SK-N-SH treated with all-trans-retinoic acid at 6 μM for 48 hours (cell line): ENCODE measurements around the gene BPIFB6.

ENCODE experiments used
- ATAC-seq: fragments of 200-7000 bp; cut with Tn5 transposase; 3 replicates; pipeline ENCODE4 v1.9.1; 2020; ENCODE audit warnings: mild to moderate bottlenecking, moderate library complexity
- ARNTL ChIP-seq: fragments of 450-650 bp; formaldehyde crosslinking; IDR thresholded peaks from 2 replicates; pipeline ENCODE4 v1.5.0; 2020; ENCODE audit warnings: low read depth, mild to moderate bottlenecking, moderate library complexity, borderline replicate concordance
- CSDC2 ChIP-seq: fragments of 250-450 bp; sonication (Bioruptor Pico); IDR thresholded peaks from 2 replicates; pipeline ENCODE4 v1.5.0; 2020; ENCODE audit warnings: mild to moderate bottlenecking, moderate library complexity
- ESRRG ChIP-seq: fragments of 250-450 bp; sonication (Bioruptor Pico); IDR thresholded peaks from 2 replicates; pipeline ENCODE4 v1.6.1; 2021; ENCODE audit warnings: mild to moderate bottlenecking
- GLIS3 ChIP-seq: fragments of 250-450 bp; sonication (Bioruptor Pico); IDR thresholded peaks from 2 replicates; pipeline ENCODE4 v1.5.0; 2020; ENCODE audit warnings: mild to moderate bottlenecking, moderate library complexity
- ISL1 ChIP-seq: fragments of 250-450 bp; sonication (Bioruptor Pico); IDR thresholded peaks from 2 replicates; pipeline ENCODE4 v2.1.2; 2022; ENCODE audit warnings: mild to moderate bottlenecking, moderate library complexity
- OSR1 ChIP-seq: fragments of 250-450 bp; sonication (Bioruptor Pico); IDR thresholded peaks from 2 replicates; pipeline ENCODE4 v1.8.0; 2022; ENCODE audit warnings: moderate library complexity, mild to moderate bottlenecking, inconsistent platforms
- PPARA ChIP-seq: fragments of 250-450 bp; sonication (Bioruptor Pico); IDR thresholded peaks from 2 replicates; pipeline ENCODE4 v1.5.0; 2020; ENCODE audit warnings: mild to moderate bottlenecking, borderline replicate concordance
- RARB ChIP-seq: fragments of 250-450 bp; sonication (Bioruptor Pico); IDR thresholded peaks from 2 replicates; pipeline ENCODE4 v1.8.0; 2021; ENCODE audit warnings: mild to moderate bottlenecking, moderate library complexity
- TCF4 ChIP-seq: fragments of 250-450 bp; sonication (Bioruptor Pico); IDR thresholded peaks from 2 replicates; pipeline ENCODE4 v1.8.0; 2021; ENCODE audit warnings: mild to moderate bottlenecking, moderate library complexity, borderline replicate concordance
- TOX ChIP-seq: fragments of 250-450 bp; sonication (Bioruptor Pico); IDR thresholded peaks from 2 replicates; pipeline ENCODE4 v1.8.0; 2021; ENCODE audit warnings: mild to moderate bottlenecking, moderate library complexity, borderline replicate concordance
- ZC3H10 ChIP-seq: fragments of 250-450 bp; sonication (Bioruptor Pico); IDR thresholded peaks from 2 replicates; pipeline ENCODE4 v1.5.1; 2021; ENCODE audit warnings: mild to moderate bottlenecking, moderate library complexity
- ZFP3 ChIP-seq: fragments of 250-450 bp; sonication (Bioruptor Pico); IDR thresholded peaks from 2 replicates; pipeline ENCODE4 v1.5.0; 2020; ENCODE audit warnings: mild to moderate bottlenecking, moderate library complexity
- ZFP30 ChIP-seq: fragments of 450-650 bp; formaldehyde crosslinking; IDR thresholded peaks from 2 replicates; pipeline ENCODE4 v1.5.0; 2022; ENCODE audit warnings: mild to moderate bottlenecking, moderate library complexity
- ZNF565 ChIP-seq: fragments of 450-650 bp; formaldehyde crosslinking; conservative IDR thresholded peaks from 2 replicates; pipeline ENCODE4 v1.5.0; 2020; ENCODE audit warnings: low read depth, mild to moderate bottlenecking, moderate library complexity
- ZNF70 ChIP-seq: fragments of 450-650 bp; formaldehyde crosslinking; IDR thresholded peaks from 2 replicates; pipeline ENCODE4 v1.5.0; 2020; ENCODE audit warnings: mild to moderate bottlenecking, moderate library complexity
- ZNF8 ChIP-seq: fragments of 450-650 bp; formaldehyde crosslinking; IDR thresholded peaks from 2 replicates; pipeline ENCODE4 v1.5.0; 2020; ENCODE audit warnings: mild to moderate bottlenecking, moderate library complexity
- TF ChIP-seq, protein P1 (sequence below): fragments of 250-450 bp; sonication (Bioruptor Pico); IDR thresholded peaks from 2 replicates; pipeline ENCODE4 v1.5.0; 2020; ENCODE audit warnings: mild to moderate bottlenecking, moderate library complexity
- TF ChIP-seq, protein P2 (sequence below): fragments of 250-450 bp; sonication (Bioruptor Pico); IDR thresholded peaks from 2 replicates; pipeline ENCODE4 v1.8.0; 2020; ENCODE audit warnings: mild to moderate bottlenecking, moderate library complexity, borderline replicate concordance
- TF ChIP-seq, protein P3 (sequence below): fragments of 250-450 bp; sonication (Bioruptor Pico); IDR thresholded peaks from 2 replicates; pipeline ENCODE4 v1.5.1; 2020; ENCODE audit warnings: low read depth, mild to moderate bottlenecking, moderate library complexity

The BPIFB6 gene

DNA sequence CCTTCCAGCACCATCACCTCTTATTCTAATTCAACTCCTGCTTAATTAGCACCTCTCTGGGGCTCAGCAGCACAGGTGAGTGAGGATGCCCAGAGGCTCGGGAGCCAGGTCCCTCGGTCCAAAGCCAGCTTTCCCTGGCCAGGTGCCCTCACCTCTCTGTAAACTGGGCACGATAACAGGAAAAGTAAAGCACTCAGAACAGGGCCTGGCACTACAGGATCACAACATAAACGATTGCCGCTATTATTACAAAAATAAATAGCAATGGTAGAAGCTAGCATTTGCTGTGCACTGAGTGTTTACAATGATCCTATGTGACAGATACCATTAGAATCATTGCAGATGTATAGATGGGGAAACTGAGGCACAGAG lies 21.3 kb upstream of the BPIFB6 start:
- ATAC-seq: no peak
- TF ChIP-seq ZNF8 (CRISPR knock-in tag) (no peak), RARB (CRISPR knock-in tag) (no peak), ESRRG (no peak), ARNTL (CRISPR knock-in tag) (no peak), TOX (CRISPR knock-in tag) (no peak), ISL1 (CRISPR knock-in tag) (no peak), OSR1 (CRISPR knock-in tag) (no peak), TCF4 (CRISPR knock-in tag) (no peak), CSDC2 (CRISPR knock-in tag) (no peak), GLIS3 (CRISPR knock-in tag) (no peak)
- TF ChIP-seq, protein P1, sequence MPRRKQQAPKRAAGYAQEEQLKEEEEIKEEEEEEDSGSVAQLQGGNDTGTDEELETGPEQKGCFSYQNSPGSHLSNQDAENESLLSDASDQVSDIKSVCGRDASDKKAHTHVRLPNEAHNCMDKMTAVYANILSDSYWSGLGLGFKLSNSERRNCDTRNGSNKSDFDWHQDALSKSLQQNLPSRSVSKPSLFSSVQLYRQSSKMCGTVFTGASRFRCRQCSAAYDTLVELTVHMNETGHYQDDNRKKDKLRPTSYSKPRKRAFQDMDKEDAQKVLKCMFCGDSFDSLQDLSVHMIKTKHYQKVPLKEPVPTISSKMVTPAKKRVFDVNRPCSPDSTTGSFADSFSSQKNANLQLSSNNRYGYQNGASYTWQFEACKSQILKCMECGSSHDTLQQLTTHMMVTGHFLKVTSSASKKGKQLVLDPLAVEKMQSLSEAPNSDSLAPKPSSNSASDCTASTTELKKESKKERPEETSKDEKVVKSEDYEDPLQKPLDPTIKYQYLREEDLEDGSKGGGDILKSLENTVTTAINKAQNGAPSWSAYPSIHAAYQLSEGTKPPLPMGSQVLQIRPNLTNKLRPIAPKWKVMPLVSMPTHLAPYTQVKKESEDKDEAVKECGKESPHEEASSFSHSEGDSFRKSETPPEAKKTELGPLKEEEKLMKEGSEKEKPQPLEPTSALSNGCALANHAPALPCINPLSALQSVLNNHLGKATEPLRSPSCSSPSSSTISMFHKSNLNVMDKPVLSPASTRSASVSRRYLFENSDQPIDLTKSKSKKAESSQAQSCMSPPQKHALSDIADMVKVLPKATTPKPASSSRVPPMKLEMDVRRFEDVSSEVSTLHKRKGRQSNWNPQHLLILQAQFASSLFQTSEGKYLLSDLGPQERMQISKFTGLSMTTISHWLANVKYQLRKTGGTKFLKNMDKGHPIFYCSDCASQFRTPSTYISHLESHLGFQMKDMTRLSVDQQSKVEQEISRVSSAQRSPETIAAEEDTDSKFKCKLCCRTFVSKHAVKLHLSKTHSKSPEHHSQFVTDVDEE: no peak
- TF ChIP-seq, all 23 proteins: peak for 0

GRCh38 chr20:33010674-33011449 lies 20.6 kb upstream of the BPIFB6 start:
- TF ChIP-seq TCF4 (CRISPR knock-in tag): no peak
- TF ChIP-seq ZNF565 (CRISPR knock-in tag): no peak
- TF ChIP-seq ZFP3 (CRISPR knock-in tag): no peak
- TF ChIP-seq, protein P1: no peak
- TF ChIP-seq GLIS3 (CRISPR knock-in tag): no peak
- no peak for TF ChIP-seq ISL1 (CRISPR knock-in tag)
- no peak for TF ChIP-seq PPARA (CRISPR knock-in tag)
- TF ChIP-seq ZNF70 (CRISPR knock-in tag): no peak
- TF ChIP-seq ZFP30: no peak
- TF ChIP-seq, protein P2, sequence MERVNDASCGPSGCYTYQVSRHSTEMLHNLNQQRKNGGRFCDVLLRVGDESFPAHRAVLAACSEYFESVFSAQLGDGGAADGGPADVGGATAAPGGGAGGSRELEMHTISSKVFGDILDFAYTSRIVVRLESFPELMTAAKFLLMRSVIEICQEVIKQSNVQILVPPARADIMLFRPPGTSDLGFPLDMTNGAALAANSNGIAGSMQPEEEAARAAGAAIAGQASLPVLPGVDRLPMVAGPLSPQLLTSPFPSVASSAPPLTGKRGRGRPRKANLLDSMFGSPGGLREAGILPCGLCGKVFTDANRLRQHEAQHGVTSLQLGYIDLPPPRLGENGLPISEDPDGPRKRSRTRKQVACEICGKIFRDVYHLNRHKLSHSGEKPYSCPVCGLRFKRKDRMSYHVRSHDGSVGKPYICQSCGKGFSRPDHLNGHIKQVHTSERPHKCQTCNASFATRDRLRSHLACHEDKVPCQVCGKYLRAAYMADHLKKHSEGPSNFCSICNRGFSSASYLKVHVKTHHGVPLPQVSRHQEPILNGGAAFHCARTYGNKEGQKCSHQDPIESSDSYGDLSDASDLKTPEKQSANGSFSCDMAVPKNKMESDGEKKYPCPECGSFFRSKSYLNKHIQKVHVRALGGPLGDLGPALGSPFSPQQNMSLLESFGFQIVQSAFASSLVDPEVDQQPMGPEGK (CRISPR knock-in tag): no peak
- TF ChIP-seq ZC3H10 (CRISPR knock-in tag): no peak
- TF ChIP-seq CSDC2 (CRISPR knock-in tag): no peak
- TF ChIP-seq ESRRG: no peak
- no peak for TF ChIP-seq RARB (CRISPR knock-in tag)
- TF ChIP-seq, protein P3, sequence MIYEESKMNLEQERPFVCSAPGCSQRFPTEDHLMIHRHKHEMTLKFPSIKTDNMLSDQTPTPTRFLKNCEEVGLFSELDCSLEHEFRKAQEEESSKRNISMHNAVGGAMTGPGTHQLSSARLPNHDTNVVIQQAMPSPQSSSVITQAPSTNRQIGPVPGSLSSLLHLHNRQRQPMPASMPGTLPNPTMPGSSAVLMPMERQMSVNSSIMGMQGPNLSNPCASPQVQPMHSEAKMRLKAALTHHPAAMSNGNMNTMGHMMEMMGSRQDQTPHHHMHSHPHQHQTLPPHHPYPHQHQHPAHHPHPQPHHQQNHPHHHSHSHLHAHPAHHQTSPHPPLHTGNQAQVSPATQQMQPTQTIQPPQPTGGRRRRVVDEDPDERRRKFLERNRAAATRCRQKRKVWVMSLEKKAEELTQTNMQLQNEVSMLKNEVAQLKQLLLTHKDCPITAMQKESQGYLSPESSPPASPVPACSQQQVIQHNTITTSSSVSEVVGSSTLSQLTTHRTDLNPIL (CRISPR knock-in tag): no peak
- TF ChIP-seq OSR1 (CRISPR knock-in tag): no peak
- ATAC-seq: no peak

DNA sequence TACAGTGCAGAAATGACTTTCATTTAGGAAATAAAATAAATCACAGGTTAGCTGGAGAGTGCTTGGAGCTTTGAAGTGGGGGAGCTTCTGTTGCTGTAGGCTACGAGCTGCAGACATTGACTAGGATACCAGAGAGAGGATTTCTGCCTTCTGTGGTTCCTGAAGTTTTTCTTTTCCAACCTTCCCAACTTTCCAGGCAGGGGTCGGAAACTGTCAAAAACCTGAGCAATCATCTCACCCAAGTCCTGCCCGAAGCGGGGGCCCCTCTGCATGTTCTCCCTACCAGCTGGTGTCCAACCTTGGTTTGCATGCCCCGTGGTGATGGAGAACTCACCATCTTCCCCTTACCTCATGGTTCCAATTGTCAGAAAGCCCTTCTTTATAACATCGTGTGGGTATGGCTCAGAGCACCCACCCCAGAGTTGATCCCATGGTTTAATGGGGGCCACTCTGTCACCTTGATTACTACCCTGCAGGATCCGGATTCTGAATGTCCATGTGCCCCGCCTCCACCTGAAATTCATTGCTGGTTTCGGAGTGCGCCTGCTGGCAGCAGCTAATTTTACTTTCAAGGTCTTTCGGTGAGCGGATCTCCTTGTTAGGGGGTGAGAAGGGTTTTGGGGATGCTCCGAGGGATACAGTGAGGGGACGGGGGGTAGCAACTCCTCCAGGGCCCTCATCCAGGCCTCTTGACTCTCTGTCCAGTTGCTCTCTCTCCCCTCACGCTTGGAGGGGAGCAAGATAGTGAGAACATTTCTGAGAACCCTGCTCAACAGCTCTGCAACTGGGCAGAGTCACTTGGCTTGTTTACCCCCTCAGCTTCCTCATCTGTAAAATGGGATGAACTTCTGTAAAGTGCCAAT lies 18.9 kb upstream of the BPIFB6 start:
- ATAC-seq: no peak
- no peak for TF ChIP-seq TOX (CRISPR knock-in tag)
- no peak for TF ChIP-seq ZFP30
- no peak for TF ChIP-seq ZNF70 (CRISPR knock-in tag)
- TF ChIP-seq, all 23 proteins: peak for 0
